ENCODE measurements around the gene FCHSD2.

- TF ChIP-seq POLR2AphosphoS5 (IDR thresholded peaks at IDR 0.05; ENCODE audit: low read depth, low read length), result no peak
- no peak for TF ChIP-seq POLR2A (IDR thresholded peaks at IDR 0.05; ENCODE audit: low read depth, low read length)
- no peak for TF ChIP-seq POU2F2 (IDR thresholded peaks at IDR 0.05; ENCODE audit: low read depth, low read length)
- TF ChIP-seq TAF1 (IDR thresholded peaks at IDR 0.05; ENCODE audit: low read depth, low read length), result no peak
- TF ChIP-seq SPI1 (IDR thresholded peaks at IDR 0.05; ENCODE audit: low read depth, low read length), result no peak
- TF ChIP-seq PAX5 (IDR thresholded peaks at IDR 0.05; ENCODE audit: insufficient read depth, low read length, severe bottlenecking), result no peak
These were observed 166.2 kb downstream of the FCHSD2 start for GRCh38 chr11:72975778-72976521.

Measured in GM12891 (cell line).